NCI-H1694 treated with DMSO at 0.1 percent for 48 hours (cell line): ENCODE measurements around the gene ABCB1.

Experiments
- DNase-seq: peaks from one replicate; lab custom pipeline; 2025; lab: John Stamatoyannopoulos, UW

Gene ABCB1

GRCh38 chr7:87600130-87601124, at the start of gene ABCB1:
Gene ABCB1 (minus strand): TSS chr7:87600884. CDS start chr7:87600184, 700 bp downstream.
- DNase-seq: no peak

- no peak for DNase-seq
These were observed 47.6 kb upstream of the ABCB1 start for GRCh38 chr7:87648316-87648715.

- no peak for DNase-seq
These were observed 44.8 kb upstream of the ABCB1 start for GRCh38 chr7:87645446-87645845.

- DNase-seq: no peak
These were observed 35.2 kb upstream of the ABCB1 start for GRCh38 chr7:87635921-87636320.

GRCh38 chr7:87628780-87629569, 28.3 kb upstream of the ABCB1 start:
- no peak for DNase-seq

- DNase-seq: no peak
These were observed 26.9 kb upstream of the ABCB1 start for GRCh38 chr7:87627634-87627994.

GRCh38 chr7:87625101-87625500, 24.4 kb upstream of the ABCB1 start:
- DNase-seq: no peak

- no peak for DNase-seq
These were observed 23.9 kb upstream of the ABCB1 start for GRCh38 chr7:87624628-87625027.

GRCh38 chr7:87615197-87615596, 14.5 kb upstream of the ABCB1 start:
- DNase-seq: no peak

GRCh38 chr7:87609916-87610315, 9.2 kb upstream of the ABCB1 start:
- DNase-seq: no peak

GRCh38 chr7:87608431-87608830, 7.7 kb upstream of the ABCB1 start:
- no peak for DNase-seq

GRCh38 chr7:87604264-87604663, 3.6 kb upstream of the ABCB1 start:
- no peak for DNase-seq

- no peak for DNase-seq
These were observed 1.3 kb downstream of the ABCB1 start for GRCh38 chr7:87599336-87599735.

- DNase-seq: no peak
These were observed 2.3 kb downstream of the ABCB1 start for GRCh38 chr7:87598234-87599009.

- DNase-seq: no peak
These were observed 4.0 kb downstream of the ABCB1 start for GRCh38 chr7:87596696-87597095.

- no peak for DNase-seq
These were observed 4.5 kb downstream of the ABCB1 start for GRCh38 chr7:87596136-87596535.

GRCh38 chr7:87592300-87592699, 8.4 kb downstream of the ABCB1 start:
- DNase-seq: no peak

GRCh38 chr7:87591211-87591610, 9.5 kb downstream of the ABCB1 start:
- DNase-seq: no peak

- no peak for DNase-seq
These were observed 10.1 kb downstream of the ABCB1 start for GRCh38 chr7:87590578-87590977.

- no peak for DNase-seq
These were observed 11.1 kb downstream of the ABCB1 start for GRCh38 chr7:87589631-87590030.

GRCh38 chr7:87581723-87582122, 19.0 kb downstream of the ABCB1 start:
- no peak for DNase-seq

- no peak for DNase-seq
These were observed 20.0 kb downstream of the ABCB1 start for GRCh38 chr7:87580636-87581035.
